Stimulated activated naive B cell treated with anti-CD40 and anti-IgM and Interleukin-4, amounts not matched to agents 10 μg/mL and 1 μg/mL and 100 μg/mL, for 72 hours (primary cell): ENCODE measurements around the gene CCDC127.

ENCODE experiments used
- ATAC-seq, 2 donors: fragments of 150-1000 bp; cut with Tn5 transposase; replicated peaks; 2 replicates each; pipeline ENCODE4 v1.10.0; 2021; ENCODE audit warnings: moderate library complexity in 1 of 2
- DNase-seq: peaks from one replicate; pipeline ENCODE4 v3.0.0; 2021
- H3K27ac Mint-ChIP-seq: one replicate; pipeline ENCODE4 v1.8.0; 2022; ENCODE audit warnings: mild to moderate bottlenecking, mixed read lengths
- H3K27me3 Mint-ChIP-seq, 2 donors: one replicate each; pipeline ENCODE4 v1.8.0; 2022; ENCODE audit warnings: mixed read lengths in 2 of 2
- H3K36me3 Mint-ChIP-seq, 2 donors: one replicate each; pipeline ENCODE4 v1.8.0; 2022; ENCODE audit warnings: mixed read lengths in 2 of 2, mild to moderate bottlenecking in 1 of 2
- H3K4me1 Mint-ChIP-seq, 2 donors: one replicate each; pipeline ENCODE4 v1.8.0; 2022; ENCODE audit warnings: mixed read lengths in 2 of 2, mild to moderate bottlenecking in 1 of 2
- H3K4me3 Mint-ChIP-seq, 2 donors: one replicate each; pipeline ENCODE4 v1.8.0; 2022; ENCODE audit warnings: mild to moderate bottlenecking in 2 of 2, mixed read lengths in 2 of 2, moderate library complexity in 1 of 2
- H3K9me3 Mint-ChIP-seq, 2 donors: one replicate each; pipeline ENCODE4 v1.8.0; 2022; ENCODE audit warnings: mixed read lengths in 2 of 2, mild to moderate bottlenecking in 1 of 2

CCDC127 gene

GRCh38 chr5:192970-193831 lies 24.8 kb downstream of the CCDC127 start:
- H3K36me3 Mint-ChIP-seq: no peaks in the 10 kb centered on the region
- peaks cover 16 to 22% of the 10 kb centered on the region in 2 donors for H3K27me3 Mint-ChIP-seq
- ATAC-seq: no peak
- no peak for DNase-seq
- H3K27ac Mint-ChIP-seq: no peak overlapping the region
- peaks cover 22 to 35% of the 10 kb centered on the region in 2 donors for H3K4me1 Mint-ChIP-seq
- no peaks in the 10 kb centered on the region for H3K9me3 Mint-ChIP-seq
- H3K4me3 Mint-ChIP-seq: no peak overlapping the region

GRCh38 chr5:192691-192969 lies 25.3 kb downstream of the CCDC127 start:
- DNase-seq: no peak
- no peak overlapping the region for H3K27ac Mint-ChIP-seq
- no peak for ATAC-seq
- H3K4me3 Mint-ChIP-seq: no peak overlapping the region
- no peaks in the 10 kb centered on the region for H3K36me3 Mint-ChIP-seq
- peaks cover 24 to 38% of the 10 kb centered on the region in 2 donors for H3K4me1 Mint-ChIP-seq
- peaks cover 16 to 22% of the 10 kb centered on the region in 2 donors for H3K27me3 Mint-ChIP-seq
- H3K9me3 Mint-ChIP-seq: no peaks in the 10 kb centered on the region

GRCh38 chr5:191949-192690 lies 25.8 kb downstream of the CCDC127 start:
- H3K4me1 Mint-ChIP-seq: peaks cover 24 to 38% of the 10 kb centered on the region in 2 donors
- H3K9me3 Mint-ChIP-seq: no peaks in the 10 kb centered on the region
- H3K36me3 Mint-ChIP-seq: no peaks in the 10 kb centered on the region
- peaks cover 16 to 22% of the 10 kb centered on the region in 2 donors for H3K27me3 Mint-ChIP-seq
- no peak overlapping the region for H3K27ac Mint-ChIP-seq
- H3K4me3 Mint-ChIP-seq: peak overlapping the region; percentile 56 to 57
- no peak for DNase-seq
- ATAC-seq: no peak

DNA sequence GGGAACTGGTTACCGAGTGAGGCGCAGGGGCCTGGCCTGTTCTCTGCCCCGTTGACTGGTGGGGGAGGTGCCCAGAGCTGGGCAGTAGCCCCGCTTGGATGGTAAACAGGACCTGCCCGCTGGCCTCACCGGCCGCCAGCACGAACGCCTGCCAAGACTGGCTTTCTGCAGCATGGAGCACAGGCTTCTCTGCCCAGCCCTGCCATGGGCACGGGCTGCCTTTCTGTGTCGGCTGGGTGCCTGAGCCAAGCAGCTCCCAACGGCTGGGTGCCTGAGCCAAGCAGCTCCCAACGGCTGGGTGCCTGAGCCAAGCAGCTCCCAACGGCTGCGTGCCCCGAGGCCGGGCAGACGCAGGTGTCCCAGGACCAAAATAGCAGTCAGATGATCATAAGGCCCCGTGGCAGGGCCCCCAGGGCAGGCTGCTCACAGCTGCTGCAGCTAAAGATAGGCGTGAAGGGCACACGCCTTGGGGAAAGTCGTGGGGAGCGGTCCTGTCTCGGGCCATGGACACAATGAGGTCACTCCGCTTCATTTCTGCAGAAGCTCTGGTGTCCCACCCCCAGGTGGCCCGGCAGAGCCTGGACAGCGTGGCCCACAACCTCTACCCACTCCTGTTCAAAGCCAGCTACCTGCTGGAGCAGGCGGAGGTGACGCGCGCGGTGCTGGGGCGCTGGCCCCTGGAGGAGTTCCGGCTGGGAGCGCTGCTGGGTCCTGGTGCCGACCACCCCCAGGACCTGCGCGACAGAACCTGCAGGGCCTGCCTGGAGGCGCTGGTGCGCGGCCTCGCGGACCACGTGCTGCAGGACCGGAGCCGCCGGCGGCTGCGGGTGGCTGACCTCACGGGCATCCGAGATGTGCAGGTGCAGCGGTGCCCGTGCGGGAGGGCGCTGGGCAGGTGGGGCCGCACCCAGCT lies 26.7 kb downstream of the CCDC127 start, which contains the start of gene LRRC14B:
TSS of gene LRRC14B (plus strand) at position 460 of the 913 bp plus-strand sequence. CDS start at position 504, 44 bp downstream.
- H3K36me3 Mint-ChIP-seq: no peaks in the 10 kb centered on the region
- peaks cover 24 to 38% of the 10 kb centered on the region in 2 donors for H3K4me1 Mint-ChIP-seq
- peaks cover 16 to 22% of the 10 kb centered on the region in 2 donors for H3K27me3 Mint-ChIP-seq
- DNase-seq (no peak), ATAC-seq (peak; percentile 42 to 43)
- peak within 1 kb of the TSS; percentile 56 to 70 for H3K4me3 Mint-ChIP-seq
- H3K9me3 Mint-ChIP-seq: no peaks in the 10 kb centered on the region
- H3K27ac Mint-ChIP-seq: no peak within 1 kb of the TSS

DNA sequence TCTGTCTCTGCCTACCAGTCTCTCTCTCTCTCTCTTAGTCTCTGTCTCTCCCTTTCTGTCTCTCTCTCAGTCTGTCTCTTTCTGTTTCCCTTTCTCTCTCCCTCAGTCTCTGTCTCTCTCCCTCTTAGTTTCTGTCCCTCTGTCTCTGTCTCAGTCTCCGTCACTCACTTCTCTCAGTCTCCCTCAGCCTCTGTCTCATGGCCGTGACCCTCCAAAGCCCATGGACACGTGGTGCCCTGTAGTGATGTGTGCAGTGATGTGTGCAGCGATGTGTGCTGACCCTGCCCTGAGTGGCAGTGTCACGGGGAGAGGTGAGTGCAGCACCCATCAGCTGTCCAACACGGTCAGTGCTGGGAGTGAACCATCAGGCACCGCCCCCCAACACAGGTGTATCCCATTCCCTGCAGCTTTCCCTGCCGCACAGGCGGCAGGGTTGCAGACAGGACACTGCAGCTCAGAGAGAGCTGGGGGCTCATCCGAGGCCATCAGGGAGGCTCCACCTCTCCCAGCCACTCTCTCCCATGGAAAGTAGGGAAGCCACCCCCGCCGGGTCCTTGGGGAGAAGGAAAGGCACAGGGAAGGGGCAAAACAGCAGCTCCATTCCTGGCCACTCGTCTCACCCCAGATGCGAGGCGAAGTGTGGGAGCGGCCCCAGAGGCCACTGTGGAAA lies 27.5 kb downstream of the CCDC127 start:
- no peak for ATAC-seq
- Mint-ChIP-seq H3K4me1 (peaks cover 23 to 35% of the 10 kb centered on the region in 2 donors), H3K27ac (no peak overlapping the region), H3K4me3 (no peak overlapping the region), H3K27me3 (peaks cover 16 to 22% of the 10 kb centered on the region in 2 donors), H3K36me3 (no peaks in the 10 kb centered on the region), H3K9me3 (no peaks in the 10 kb centered on the region)
- DNase-seq: no peak

DNA sequence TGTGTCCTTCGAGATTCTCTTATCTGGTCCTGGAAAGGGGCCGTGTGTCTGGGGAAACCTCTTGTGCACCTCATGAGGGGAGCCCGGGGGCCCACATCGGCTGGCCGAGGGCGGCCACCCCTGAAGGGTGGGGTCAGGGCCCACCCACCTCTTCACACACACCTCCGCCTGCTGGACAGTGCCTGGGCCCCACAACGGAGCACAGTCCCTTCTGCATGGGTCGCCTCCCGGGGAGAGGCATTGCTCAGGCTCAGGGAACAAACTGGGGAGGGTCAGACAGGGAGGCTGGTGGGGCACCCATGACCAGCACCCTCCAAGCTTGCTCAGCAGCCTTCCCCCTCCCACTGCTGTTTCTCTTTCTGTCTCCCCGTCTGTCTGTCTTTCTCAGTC lies 28.0 kb downstream of the CCDC127 start:
- Mint-ChIP-seq H3K36me3 (no peaks in the 10 kb centered on the region), H3K4me1 (peaks cover 20 to 30% of the 10 kb centered on the region in 2 donors), H3K27ac (no peak overlapping the region), H3K9me3 (no peaks in the 10 kb centered on the region), H3K4me3 (no peak overlapping the region), H3K27me3 (peaks cover 16 to 22% of the 10 kb centered on the region in 2 donors)
- ATAC-seq (no peak), DNase-seq (no peak)

DNA sequence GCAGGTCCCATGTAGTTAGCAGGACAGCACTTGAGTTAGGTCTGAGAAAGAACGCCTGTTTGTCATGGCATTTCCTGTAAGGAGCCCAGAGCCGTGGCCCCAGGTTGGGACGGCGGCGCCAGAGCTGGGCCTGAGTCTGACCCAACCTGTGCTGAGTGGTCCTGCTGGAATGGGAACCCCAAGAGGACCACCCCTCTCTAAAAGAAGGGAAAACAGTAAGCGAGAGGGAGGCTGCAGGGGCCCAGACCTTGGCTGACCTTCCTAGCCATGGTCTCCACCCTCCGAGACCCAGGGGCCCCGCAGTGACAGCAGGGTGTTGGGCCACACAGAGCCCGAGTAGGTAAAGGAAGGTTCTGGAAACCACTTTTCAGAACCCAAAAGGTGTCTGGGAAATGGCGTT lies 28.5 kb downstream of the CCDC127 start:
- Mint-ChIP-seq H3K27me3 (peaks cover 16 to 22% of the 10 kb centered on the region in 2 donors), H3K36me3 (no peaks in the 10 kb centered on the region), H3K4me3 (no peak overlapping the region), H3K9me3 (no peaks in the 10 kb centered on the region), H3K27ac (no peak overlapping the region), H3K4me1 (peaks cover 20 to 29% of the 10 kb centered on the region in 2 donors)
- no peak for ATAC-seq
- DNase-seq: no peak

GRCh38 chr5:188488-189481 lies 29.2 kb downstream of the CCDC127 start:
- Mint-ChIP-seq H3K27me3 (peaks cover 16 to 22% of the 10 kb centered on the region in 2 donors), H3K27ac (no peak overlapping the region), H3K4me3 (peak overlapping the region; percentile 50 to 54), H3K4me1 (peaks cover 20 to 29% of the 10 kb centered on the region in 2 donors), H3K9me3 (no peaks in the 10 kb centered on the region), H3K36me3 (no peaks in the 10 kb centered on the region)
- DNase-seq (peak; percentile 83), ATAC-seq (peak; percentile 92 to 93)

DNA sequence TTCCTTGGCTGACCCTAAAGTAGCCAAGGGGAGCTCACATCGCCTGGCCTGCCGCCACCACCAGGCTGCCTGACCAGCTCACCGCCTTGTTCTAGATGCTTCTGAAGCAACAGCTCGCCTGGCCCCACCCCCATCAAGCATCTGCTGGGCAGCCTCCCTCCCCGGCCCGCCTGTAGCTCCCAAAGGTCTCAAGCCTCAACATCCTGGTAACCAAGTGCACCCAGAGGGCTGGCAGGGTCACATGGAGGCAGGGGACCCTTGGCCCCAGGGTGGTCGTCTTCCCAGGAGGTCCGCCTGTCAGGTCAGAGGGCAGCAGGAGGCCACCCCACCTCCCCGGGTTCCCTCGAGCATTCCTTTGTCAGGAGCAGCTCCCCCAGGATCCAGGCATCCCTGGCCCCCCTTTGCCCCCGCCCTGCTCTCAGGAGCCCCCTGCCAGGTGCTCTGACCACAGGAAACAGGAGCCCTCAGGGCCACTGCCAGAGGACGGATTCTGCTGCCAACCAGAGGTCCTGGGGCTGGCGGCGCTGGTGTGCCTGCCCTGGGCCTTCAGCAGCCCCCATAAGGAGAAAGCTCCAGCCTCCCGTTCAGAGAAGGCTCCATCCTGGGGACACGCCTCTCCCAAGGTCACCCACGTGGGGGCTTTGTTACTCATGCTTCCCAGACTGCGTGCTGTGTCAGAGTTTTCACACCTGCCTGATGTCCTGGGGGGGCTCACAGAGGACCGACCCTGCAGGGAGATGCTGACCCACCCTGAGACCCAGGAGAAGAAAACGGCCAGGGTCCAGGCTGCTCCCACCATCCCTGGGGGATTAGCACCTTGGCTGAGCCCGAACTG lies 30.1 kb downstream of the CCDC127 start:
- H3K4me3 Mint-ChIP-seq: peak overlapping the region in 1 of 2 donors; percentile 54
- ATAC-seq: no peak
- no peak overlapping the region for H3K27ac Mint-ChIP-seq
- H3K9me3 Mint-ChIP-seq: no peaks in the 10 kb centered on the region
- H3K27me3 Mint-ChIP-seq: peaks cover 16 to 21% of the 10 kb centered on the region in 2 donors
- no peaks in the 10 kb centered on the region for H3K36me3 Mint-ChIP-seq
- peaks cover 20 to 29% of the 10 kb centered on the region in 2 donors for H3K4me1 Mint-ChIP-seq
- DNase-seq: no peak

DNA sequence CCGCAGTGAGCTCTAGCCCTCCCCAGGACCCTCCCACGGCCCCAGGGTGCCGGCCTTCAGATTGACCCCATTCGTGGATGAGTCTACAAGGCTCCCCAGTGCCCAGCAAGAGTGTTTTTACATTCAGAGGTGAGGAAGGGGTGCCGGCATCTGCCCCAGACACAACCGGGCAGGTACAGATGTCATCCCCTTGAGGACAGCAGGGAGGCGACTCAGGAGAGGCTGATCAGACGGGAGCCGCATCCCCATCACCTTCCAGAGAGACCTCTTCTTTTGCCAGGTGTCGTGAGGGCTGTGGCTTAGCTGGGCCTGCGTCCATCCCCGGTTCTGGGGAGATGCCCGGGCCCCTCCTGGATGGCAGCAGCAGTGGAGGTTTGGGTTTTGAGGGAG lies 30.9 kb downstream of the CCDC127 start:
- H3K4me3 Mint-ChIP-seq: no peak overlapping the region
- no peak overlapping the region for H3K27ac Mint-ChIP-seq
- H3K36me3 Mint-ChIP-seq: no peaks in the 10 kb centered on the region
- DNase-seq (no peak), ATAC-seq (no peak)
- H3K4me1 Mint-ChIP-seq: peaks cover 16 to 26% of the 10 kb centered on the region in 2 donors
- H3K27me3 Mint-ChIP-seq: peaks cover 8 to 13% of the 10 kb centered on the region in 2 donors
- H3K9me3 Mint-ChIP-seq: no peaks in the 10 kb centered on the region

GRCh38 chr5:186091-187041 lies 31.6 kb downstream of the CCDC127 start:
- no peaks in the 10 kb centered on the region for H3K9me3 Mint-ChIP-seq
- H3K27me3 Mint-ChIP-seq: peaks cover 7 to 13% of the 10 kb centered on the region in 2 donors
- peaks cover 16 to 25% of the 10 kb centered on the region in 2 donors for H3K4me1 Mint-ChIP-seq
- H3K4me3 Mint-ChIP-seq: no peak overlapping the region
- ATAC-seq: no peak
- no peaks in the 10 kb centered on the region for H3K36me3 Mint-ChIP-seq
- H3K27ac Mint-ChIP-seq: no peak overlapping the region
- no peak for DNase-seq
